Mammary epithelial cell (primary cell): ENCODE results near the gene ACSL6.
"Not testable (repeated sequence)": the region's sequence is repeated elsewhere in the genome, so short reads cannot be mapped to it uniquely, and the experiment has no call there.

Experiments
- EZH2 ChIP-seq: IDR thresholded peaks from 2 replicates; pipeline ENCODE4 v1.6.1; 2012; ENCODE audit warnings: low read length, inconsistent platforms, borderline replicate concordance
- TF ChIP-seq, protein P1 (sequence below), 2 donors: IDR thresholded peaks in 1 of 2; conservative IDR thresholded peaks in 1 of 2; 2 replicates each; pipeline ENCODE4 v1.5.1; 2011 to 2012; ENCODE audit warnings: inconsistent platforms in 2 of 2, low read length in 2 of 2, mild to moderate bottlenecking in 2 of 2, control low read depth in 1 of 2, low read depth in 1 of 2; ENCODE audit not compliant: insufficient read depth in 1 of 2; ENCODE audit errors: extremely low read depth in 1 of 2

DNA sequence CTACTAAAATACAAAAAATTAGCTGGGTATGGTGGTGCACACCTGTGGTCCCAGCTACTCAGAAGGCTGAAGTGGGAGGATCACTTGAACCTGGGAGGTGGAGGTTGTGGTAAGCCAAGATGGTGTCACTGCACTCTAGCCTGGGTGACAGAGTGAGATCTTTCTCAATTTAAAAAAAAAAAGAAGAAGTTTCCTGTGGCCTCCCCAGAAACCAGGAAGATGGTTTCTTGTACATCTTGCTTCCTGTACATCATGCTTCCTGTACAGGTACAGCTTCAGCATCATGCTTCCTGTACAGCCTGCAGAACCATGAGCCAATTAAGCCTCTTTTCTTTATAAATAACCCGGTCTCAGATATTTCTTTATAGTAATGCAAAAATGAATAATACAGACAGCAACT lies 109.2 kb downstream of the ACSL6 start:
- TF ChIP-seq, protein P1, sequence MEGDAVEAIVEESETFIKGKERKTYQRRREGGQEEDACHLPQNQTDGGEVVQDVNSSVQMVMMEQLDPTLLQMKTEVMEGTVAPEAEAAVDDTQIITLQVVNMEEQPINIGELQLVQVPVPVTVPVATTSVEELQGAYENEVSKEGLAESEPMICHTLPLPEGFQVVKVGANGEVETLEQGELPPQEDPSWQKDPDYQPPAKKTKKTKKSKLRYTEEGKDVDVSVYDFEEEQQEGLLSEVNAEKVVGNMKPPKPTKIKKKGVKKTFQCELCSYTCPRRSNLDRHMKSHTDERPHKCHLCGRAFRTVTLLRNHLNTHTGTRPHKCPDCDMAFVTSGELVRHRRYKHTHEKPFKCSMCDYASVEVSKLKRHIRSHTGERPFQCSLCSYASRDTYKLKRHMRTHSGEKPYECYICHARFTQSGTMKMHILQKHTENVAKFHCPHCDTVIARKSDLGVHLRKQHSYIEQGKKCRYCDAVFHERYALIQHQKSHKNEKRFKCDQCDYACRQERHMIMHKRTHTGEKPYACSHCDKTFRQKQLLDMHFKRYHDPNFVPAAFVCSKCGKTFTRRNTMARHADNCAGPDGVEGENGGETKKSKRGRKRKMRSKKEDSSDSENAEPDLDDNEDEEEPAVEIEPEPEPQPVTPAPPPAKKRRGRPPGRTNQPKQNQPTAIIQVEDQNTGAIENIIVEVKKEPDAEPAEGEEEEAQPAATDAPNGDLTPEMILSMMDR (conservative IDR thresholded peaks at IDR 0.05 in 1 of 2, IDR thresholded peaks at IDR 0.05 in 1 of 2; ENCODE audit: extremely low read depth in 1 of 2, insufficient read depth in 1 of 2, low read depth in 1 of 2, low read length in 2 of 2) = not testable (repeated sequence)
- not testable (repeated sequence) for TF ChIP-seq EZH2
